H1 (cell line): Measurements from ENCODE around the gene POP7. TPM values are rescaled to one million over a fixed set of nuclear protein-coding genes. Genes with fewer than 3 reads are reported as not detected.

Experiments used
- CTCF ChIA-PET: fragments of 300-600 bp; sonication (Branson Sonifier 250); formaldehyde crosslinking; loops from one replicate; lab custom pipeline; 2021; ENCODE audit not compliant: partially characterized antibody; lab: Charles Lee
- POLR2A ChIA-PET: fragments of 300-600 bp; sonication (Branson Sonifier 250); formaldehyde crosslinking; loops from one replicate; lab custom pipeline; 2021; ENCODE audit warnings: inconsistent platforms; ENCODE audit not compliant: partially characterized antibody; lab: Charles Lee
- DNase-seq, 2 experiments: peaks; one replicate each; pipeline versions ENCODE4 v3.0.0 to v3.0.0-alpha.2; 2010 to 2022; ENCODE audit warnings: low spot score in 2 of 2, low read depth in 1 of 2, mixed read lengths in 1 of 2
- FAIRE-seq: peaks from 2 replicates; lab custom pipeline; 2011; peaks lifted over from hg19 to GRCh38; lab: Jason Lieb, UNC
- H2AFZ ChIP-seq: 2 replicates; pipeline ENCODE4 v1.8.1; 2012; ENCODE audit warnings: low read length, inconsistent platforms
- H2AK5ac ChIP-seq: 2 replicates; pipeline ENCODE4 v1.6.1; 2013; ENCODE audit warnings: low read depth, low read length
- H2BK120ac ChIP-seq: replicated peaks from 2 replicates; pipeline ENCODE3; 2013; ENCODE audit warnings: low read depth, low read length, inconsistent platforms
- H2BK12ac ChIP-seq: 2 replicates; pipeline ENCODE4 v1.6.1; 2013; ENCODE audit warnings: low read depth, low read length
- H2BK15ac ChIP-seq: 2 replicates; pipeline ENCODE4 v1.6.1; 2013; ENCODE audit warnings: low read length
- H2BK20ac ChIP-seq: 2 replicates; pipeline ENCODE4 v1.6.1; 2013; ENCODE audit warnings: low read length
- H2BK5ac ChIP-seq: 2 replicates; pipeline ENCODE4 v1.6.1; 2013; ENCODE audit warnings: low read depth, low read length
- H3K14ac ChIP-seq: 2 replicates; pipeline ENCODE4 v1.6.1; 2013; ENCODE audit warnings: inconsistent platforms; ENCODE audit not compliant: insufficient read length
- H3K18ac ChIP-seq: 2 replicates; pipeline ENCODE4 v1.6.1; 2013; ENCODE audit warnings: low read length; ENCODE audit errors: extremely low read depth
- H3K23ac ChIP-seq: 2 replicates; pipeline ENCODE4 v1.6.1; 2013; ENCODE audit warnings: inconsistent platforms; ENCODE audit not compliant: insufficient read length
- H3K23me2 ChIP-seq: 2 replicates; pipeline ENCODE4 v1.6.1; 2013; ENCODE audit warnings: low read depth, low read length
- H3K27ac ChIP-seq: 2 replicates; pipeline ENCODE4 v1.6.1; 2011; ENCODE audit warnings: low read depth, low read length, inconsistent platforms
- H3K27me3 ChIP-seq, 4 experiments: replicated peaks in 1 of 4; 1 replicate in 1 of 4; 2 replicates in 3 of 4; pipeline versions ENCODE4 v1.6.1 to v1.8.1; 2011 to 2013; ENCODE audit warnings: low read length in 3 of 4, mild to moderate bottlenecking in 3 of 4, inconsistent platforms in 2 of 4, mixed read lengths in 2 of 4, moderate library complexity in 1 of 4; ENCODE audit not compliant: control insufficient read depth in 3 of 4, insufficient read depth in 3 of 4; ENCODE audit errors: extremely low read depth in 1 of 4
- H3K36me3 ChIP-seq, 4 experiments: 2 replicates each; pipeline versions ENCODE4 v1.6.1 to v1.8.1; 2011 to 2013; ENCODE audit warnings: mild to moderate bottlenecking in 4 of 4, low read length in 3 of 4, moderate library complexity in 2 of 4, control low read depth in 1 of 4, inconsistent platforms in 1 of 4; ENCODE audit not compliant: insufficient read depth in 4 of 4, control insufficient read depth in 2 of 4
- H3K4ac ChIP-seq: replicated peaks from 2 replicates; pipeline ENCODE3; 2013; ENCODE audit warnings: low read length, low read depth, mixed read lengths, inconsistent platforms; ENCODE audit not compliant: insufficient read length
- H3K4me1 ChIP-seq, 4 experiments: replicated peaks in 1 of 4; 1 replicate in 1 of 4; 2 replicates in 3 of 4; pipeline versions ENCODE4 v1.6.1 to v1.8.1; 2011 to 2013; ENCODE audit warnings: low read length in 3 of 4, inconsistent platforms in 2 of 4, mixed read lengths in 1 of 4; ENCODE audit not compliant: insufficient read depth in 4 of 4, control insufficient read depth in 3 of 4
- H3K4me2 ChIP-seq, 2 experiments: 2 replicates each; pipeline versions ENCODE4 v1.6.1 to v1.8.1; 2011 to 2013; ENCODE audit warnings: low read depth in 2 of 2, low read length in 2 of 2, control low read depth in 1 of 2, inconsistent platforms in 1 of 2, mild to moderate bottlenecking in 1 of 2; ENCODE audit not compliant: insufficient read depth in 1 of 2
- H3K4me3 ChIP-seq, 4 experiments: fragments of 200-600, 300-600 bp in 1 of 4; sonication (generic), shearing (Covaris generic), sonication (Bioruptor Twin) in 1 of 4; 2 replicates each; pipeline versions ENCODE4 v1.5.1 to v1.8.1; 2011 to 2016; ENCODE audit warnings: low read length in 4 of 4, low read depth in 3 of 4, control low read depth in 2 of 4, inconsistent platforms in 2 of 4, mild to moderate bottlenecking in 2 of 4, mixed read lengths in 1 of 4, moderate library complexity in 1 of 4; ENCODE audit not compliant: insufficient read depth in 2 of 4; ENCODE audit errors: extremely low read depth in 1 of 4
- H3K56ac ChIP-seq: replicated peaks from 2 replicates; pipeline ENCODE3; 2013; ENCODE audit warnings: low read depth, mild to moderate bottlenecking, mixed read lengths, low read length, inconsistent platforms; ENCODE audit not compliant: insufficient read length
- H3K79me1 ChIP-seq: 2 replicates; pipeline ENCODE4 v1.6.1; 2013; ENCODE audit warnings: low read depth, low read length, control low read depth
- H3K79me2 ChIP-seq, 2 experiments: 2 replicates each; pipeline versions ENCODE4 v1.6.1 to v1.8.1; 2012 to 2013; ENCODE audit warnings: low read length in 2 of 2, mild to moderate bottlenecking in 2 of 2, inconsistent platforms in 1 of 2; ENCODE audit not compliant: insufficient read depth in 2 of 2, control insufficient read depth in 1 of 2
- H3K9ac ChIP-seq, 4 experiments: replicated peaks in 1 of 4; 1 replicate in 1 of 4; 2 replicates in 3 of 4; pipeline versions ENCODE4 v1.6.1 to v1.8.1; 2011 to 2013; ENCODE audit warnings: low read depth in 3 of 4, low read length in 3 of 4, control low read depth in 2 of 4, mild to moderate bottlenecking in 2 of 4, moderate library complexity in 2 of 4, inconsistent platforms in 1 of 4; ENCODE audit errors: extremely low read depth in 1 of 4
- H3K9me3 ChIP-seq, 2 experiments: 2 replicates each; pipeline versions ENCODE4 v1.6.1 to v1.8.1; 2012 to 2013; ENCODE audit warnings: mild to moderate bottlenecking in 2 of 2, moderate library complexity in 2 of 2, control low read depth in 1 of 2, inconsistent platforms in 1 of 2, low read depth in 1 of 2, low read length in 1 of 2, mixed read lengths in 1 of 2; ENCODE audit not compliant: insufficient read depth in 2 of 2
- H4K20me1 ChIP-seq, 2 experiments: replicated peaks in 1 of 2; 2 replicates each; pipeline versions ENCODE3 to v1.8.1; 2011 to 2013; ENCODE audit warnings: inconsistent platforms in 2 of 2, low read length in 2 of 2, mild to moderate bottlenecking in 1 of 2; ENCODE audit not compliant: insufficient read depth in 2 of 2, control insufficient read depth in 1 of 2
- H4K5ac ChIP-seq: 2 replicates; pipeline ENCODE4 v1.6.1; 2013; ENCODE audit warnings: low read length, low read depth, mixed read lengths, inconsistent platforms; ENCODE audit not compliant: insufficient read length
- H4K8ac ChIP-seq: 2 replicates; pipeline ENCODE4 v1.8.0; 2013; ENCODE audit warnings: mild to moderate bottlenecking, moderate library complexity, low read length, inconsistent platforms; ENCODE audit not compliant: insufficient read depth; ENCODE audit errors: extremely low read depth
- H4K91ac ChIP-seq: replicated peaks from 2 replicates; pipeline ENCODE3; 2013; ENCODE audit warnings: low read length, mixed read lengths, inconsistent platforms; ENCODE audit not compliant: insufficient read length
- BRCA1 ChIP-seq: IDR thresholded peaks from 2 replicates; pipeline ENCODE4 v1.6.1; 2012; ENCODE audit warnings: low read depth, low read length, improper control_type of control experiment
- CHD1 ChIP-seq: IDR thresholded peaks from 2 replicates; pipeline ENCODE4 v1.6.1; 2012; ENCODE audit warnings: low read depth, low read length, improper control_type of control experiment
- EP300 ChIP-seq, 2 experiments: IDR thresholded peaks; 1 replicate in 1 of 2; 2 replicates in 1 of 2; pipeline ENCODE4 v1.6.1; 2011 to 2012; ENCODE audit warnings: low read depth in 2 of 2, low read length in 2 of 2, mild to moderate bottlenecking in 2 of 2, borderline replicate concordance in 1 of 2, inconsistent platforms in 1 of 2, moderate library complexity in 1 of 2
- JUND ChIP-seq: IDR thresholded peaks from 2 replicates; pipeline ENCODE4 v1.6.1; 2011; ENCODE audit warnings: mild to moderate bottlenecking, improper control_type of control experiment, low read length
- NANOG ChIP-seq: IDR thresholded peaks from 2 replicates; pipeline ENCODE4 v1.6.1; 2011; ENCODE audit warnings: low read length, low read depth, mild to moderate bottlenecking, inconsistent platforms; ENCODE audit not compliant: insufficient read depth, poor library complexity, severe bottlenecking
- SP1 ChIP-seq: IDR thresholded peaks from 2 replicates; pipeline ENCODE4 v1.6.1; 2011; ENCODE audit warnings: low read depth, low read length
- SP2 ChIP-seq: IDR thresholded peaks from 2 replicates; pipeline ENCODE4 v1.6.1; 2012; ENCODE audit warnings: mild to moderate bottlenecking, low read length, inconsistent platforms
- SUZ12 ChIP-seq: fragments of 200-600 bp; sonication (generic); IDR thresholded peaks from 2 replicates; pipeline ENCODE4 v1.6.1; 2012; ENCODE audit warnings: mild to moderate bottlenecking, inconsistent platforms, low read length, moderate library complexity, mixed read lengths
- TAF7 ChIP-seq: optimal IDR thresholded peaks from 2 replicates; pipeline ENCODE3; 2011; ENCODE audit warnings: low read depth, mild to moderate bottlenecking, inconsistent platforms, low read length, moderate library complexity, borderline replicate concordance
- WGBS, 2 experiments: shearing (Covaris generic) in 1 of 2; methylation state at CpG; one replicate each; pipeline versions ENCODE4 v1.1.6 to v1.1.7; 2013 to 2015; ENCODE audit warnings: low lambda C conversion rate in 2 of 2, mixed read lengths in 2 of 2, inconsistent platforms in 1 of 2, low coverage in 1 of 2, missing lambda C conversion rate in 1 of 2; ENCODE audit not compliant: insufficient replicate concordance in 2 of 2, insufficient coverage in 1 of 2, insufficient read length in 1 of 2; ENCODE audit errors: extremely low coverage in 1 of 2, missing lambda C conversion rate in 1 of 2; 5-methylcytosine and 5-hydroxymethylcytosine counted together
- polyA plus RNA-seq, 7 experiments: library from polyadenylated mRNA; depleted of rRNA in 3 of 7; stranded (reverse) in 5 of 7; unstranded in 2 of 7; fragments of >200 nt in 5 of 7; fragments of 200-250 nt in 2 of 7; gene quantifications; 1 replicate in 5 of 7; 2 replicates in 1 of 7; 4 replicates in 1 of 7; pipeline versions ENCODE4 v1.2.1 to v1.2.3, GENCODE V29; 2011 to 2013; ENCODE audit warnings: missing spikeins in 2 of 7, mixed read lengths in 2 of 7
- total RNA-seq: library from RNA; stranded (reverse); fragmentation: NEBNext Ultra II Directional; extraction: Animal tissue kit (Norgen Biotek cat#: 25700); gene quantifications from 2 replicates; pipeline ENCODE4 v1.2.1, GENCODE V29; 2021
- TF ChIP-seq, protein P1 (sequence below): IDR thresholded peaks from 2 replicates; pipeline ENCODE4 v1.6.1; 2012; ENCODE audit warnings: inconsistent platforms
- TF ChIP-seq, protein P2 (sequence below): IDR thresholded peaks from 2 replicates; pipeline ENCODE4 v1.6.1; 2012; ENCODE audit warnings: inconsistent platforms

POP7 gene
- total and polyA plus RNA-seq, 2 of the 8 experiments (the other 6 are each of a cell fraction or from before 2014, with no cell fraction given): 92.5 to 135 TPM

DNA sequence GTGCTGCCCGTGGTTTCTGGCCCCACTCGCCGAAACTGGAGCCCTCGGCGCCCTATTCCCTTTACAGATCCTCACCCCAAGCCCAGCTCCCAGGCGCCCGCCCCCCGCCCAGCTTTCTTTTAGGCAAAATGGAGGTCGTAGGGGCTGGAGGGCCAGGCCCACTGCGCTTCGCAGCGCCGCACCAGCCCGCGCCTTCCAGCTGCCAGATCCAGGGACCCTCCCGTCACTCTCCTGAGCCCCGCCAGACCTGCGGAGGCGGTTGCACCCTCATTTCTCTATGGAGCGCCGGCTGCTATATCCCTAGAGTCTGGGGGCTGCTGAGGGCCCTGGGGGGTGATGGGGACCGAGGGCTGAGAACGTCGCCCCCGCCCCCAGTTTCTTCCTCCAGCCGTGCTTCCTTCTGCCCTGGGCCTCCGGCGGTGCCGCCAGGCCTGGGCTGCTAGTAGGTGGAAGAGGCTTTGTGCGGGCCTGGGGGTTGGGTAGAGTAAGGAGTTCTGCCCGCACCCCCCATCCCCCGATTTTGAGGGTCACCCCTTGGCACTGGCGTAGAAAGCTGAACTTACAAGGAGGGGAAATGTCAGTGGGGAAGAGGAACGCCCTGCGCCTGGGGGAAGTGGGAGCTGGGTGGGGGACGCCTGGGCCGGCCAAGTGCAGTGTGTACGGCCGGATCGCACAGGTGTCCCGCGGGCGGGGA lies 31.4 kb upstream of the POP7 start:
- H2BK120ac ChIP-seq: no peak overlapping the region
- no peak overlapping the region for H3K27ac ChIP-seq
- H4K91ac ChIP-seq: no peak overlapping the region
- H2BK5ac ChIP-seq: no peak overlapping the region
- no peak overlapping the region for H2BK12ac ChIP-seq
- no peak overlapping the region for H2AK5ac ChIP-seq
- H2AFZ ChIP-seq: no peak overlapping the region
- 0 out of 2 replicates have a peak overlapping the region, but pooled peaks have one; percentile 48 for H3K18ac ChIP-seq
- no peak overlapping the region for H3K4ac ChIP-seq
- no peak overlapping the region for H3K14ac ChIP-seq
- H4K5ac ChIP-seq: no peak overlapping the region
- ChIA-PET POLR2A (interaction anchor here (0.6 to 10.3 kb wide), 12 partner anchors 15 to 544 kb away, joined by 3 to 257 read pairs (median 4); partner anchors contain the start of genes GIGYF1, MOSPD3, PCOLCE and POP7), CTCF (interaction anchor here (0.7 to 12.1 kb wide), 7 partner anchors 18 to 122 kb away, joined by 3 to 134 read pairs (median 4); partner anchors contain the start of genes FBXO24, GIGYF1 and LRCH4)
- peaks cover 0 to 30% (median 14%) of the 10 kb centered on the region in 4 experiments; a peak in 6 of 8 replicates for H3K36me3 ChIP-seq
- H4K20me1 ChIP-seq: peaks cover 13 to 18% of the 10 kb centered on the region in 2 experiments
- peak overlapping the region; percentile 58 to 87 for H3K4me2 ChIP-seq
- no peak overlapping the region for H2BK15ac ChIP-seq
- peak overlapping the region in 2 of 4 experiments; percentile 32 to 72; a peak in 3 of 7 replicates for H3K9ac ChIP-seq
- peaks cover 0 to 5% (median 0%) of the 10 kb centered on the region in 4 experiments; a peak in 4 of 7 replicates for H3K4me1 ChIP-seq
- peak overlapping the region; percentile 64 for H3K56ac ChIP-seq
- no peak overlapping the region for H3K23ac ChIP-seq
- H3K27me3 ChIP-seq: peaks cover 0 to 8% (median 6%) of the 10 kb centered on the region in 4 experiments; a peak in 4 of 7 replicates
- no peaks in the 10 kb centered on the region for H3K9me3 ChIP-seq
- no peak overlapping the region for H4K8ac ChIP-seq
- peak in 1 of 2 experiments; percentile 69 for DNase-seq
- H3K23me2 ChIP-seq: peaks cover 11% of the 10 kb centered on the region; the same call in 1 of the 2 replicates
- no peak overlapping the region for H2BK20ac ChIP-seq
- H3K4me3 ChIP-seq: peak overlapping the region; percentile 72 to 99 (median 82)
- FAIRE-seq: no peak
- 0% methylated on average over 31 of the region's 43 CpGs; no CpG with 5 or more reads in 1 of the 2 experiments for WGBS, 2 experiments
- H3K79me1 ChIP-seq: peaks cover 3% of the 10 kb centered on the region
- H3K79me2 ChIP-seq: no peaks in the 10 kb centered on the region
- TF ChIP-seq CHD1 (no peak), SP1 (no peak), JUND (no peak), NANOG (no peak), EP300 (IDR thresholded peaks at IDR 0.05; ENCODE audit: borderline replicate concordance in 1 of 2, low read depth in 2 of 2, low read length in 2 of 2) (no peak), SUZ12 (no peak), BRCA1 (no peak), SP2 (no peak), TAF7 (no peak)
- TF ChIP-seq, protein P1, sequence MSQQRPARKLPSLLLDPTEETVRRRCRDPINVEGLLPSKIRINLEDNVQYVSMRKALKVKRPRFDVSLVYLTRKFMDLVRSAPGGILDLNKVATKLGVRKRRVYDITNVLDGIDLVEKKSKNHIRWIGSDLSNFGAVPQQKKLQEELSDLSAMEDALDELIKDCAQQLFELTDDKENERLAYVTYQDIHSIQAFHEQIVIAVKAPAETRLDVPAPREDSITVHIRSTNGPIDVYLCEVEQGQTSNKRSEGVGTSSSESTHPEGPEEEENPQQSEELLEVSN: no peak
- TF ChIP-seq, protein P2, sequence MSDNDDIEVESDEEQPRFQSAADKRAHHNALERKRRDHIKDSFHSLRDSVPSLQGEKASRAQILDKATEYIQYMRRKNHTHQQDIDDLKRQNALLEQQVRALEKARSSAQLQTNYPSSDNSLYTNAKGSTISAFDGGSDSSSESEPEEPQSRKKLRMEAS: no peak
